ENCODE measurements around the gene GMCL2.

The GMCL2 gene

DNA sequence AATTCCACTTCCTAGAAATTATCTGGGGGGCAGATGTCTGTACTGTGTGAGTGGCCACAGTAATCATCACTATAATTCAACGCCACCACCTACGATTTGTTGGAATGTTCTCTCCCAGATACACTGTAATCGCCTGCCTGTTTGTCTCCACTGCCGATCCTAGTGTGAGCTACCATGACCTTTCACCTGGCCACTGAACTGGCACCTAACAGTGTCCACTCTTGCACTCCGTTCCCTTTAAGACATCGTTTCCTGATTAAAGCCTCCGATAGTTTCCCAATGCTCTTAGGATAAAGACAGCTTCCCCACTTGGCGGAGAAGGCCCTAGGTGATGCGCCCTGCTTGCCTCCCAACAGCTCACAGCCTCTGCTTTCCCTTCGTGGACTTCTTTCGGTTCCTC, 41.4 kb upstream of the GMCL2 start:
- Histone ChIP-seq H3K79me1 (ENCODE audit: low read length) (peaks cover 9% of the 10 kb centered on the region), H3K4ac (ENCODE audit: low read depth, low read length) (no peak overlapping the region), H3K23ac (ENCODE audit: low read length) (no peak overlapping the region), H3K27me3 (ENCODE audit: insufficient read depth, low read length) (no peaks in the 10 kb centered on the region), H3K4me2 (ENCODE audit: low read length) (no peak overlapping the region), H3K36me3 (ENCODE audit: control insufficient read depth in 1 of 2, insufficient read depth in 2 of 2, low read length in 2 of 2) (peaks cover 26 to 48% of the 10 kb centered on the region in 2 experiments), H4K91ac (ENCODE audit: low read depth, low read length) (no peak overlapping the region), H2AK5ac (ENCODE audit: low read length) (no peak overlapping the region), H3K4me3 (ENCODE audit: low read depth, low read length) (no peak overlapping the region), H3K4me1 (ENCODE audit: control insufficient read depth in 1 of 2, insufficient read depth in 2 of 2, low read length in 2 of 2) (peaks cover 17 to 20% of the 10 kb centered on the region in 2 experiments), H3K9me3 (ENCODE audit: insufficient read depth, low read depth, low read length) (peaks cover 5% of the 10 kb centered on the region), H4K12ac (ENCODE audit: low read depth, low read length) (no peak overlapping the region), H2AFZ (ENCODE audit: insufficient read depth, low read length, poor library complexity) (no peak overlapping the region), H2BK12ac (ENCODE audit: low read length) (no peak overlapping the region), H4K8ac (ENCODE audit: low read depth, low read length) (no peak overlapping the region), H3K79me2 (ENCODE audit: control insufficient read depth, insufficient read depth, low read length, poor library complexity) (peaks cover 9% of the 10 kb centered on the region), H2BK5ac (ENCODE audit: low read depth, low read length, poor library complexity) (no peak overlapping the region), H3K27ac (ENCODE audit: low read depth, low read length) (no peak overlapping the region), H2BK120ac (ENCODE audit: insufficient read depth, low read length, poor library complexity) (no peak overlapping the region), H3K14ac (ENCODE audit: low read length) (no peak overlapping the region), H3K18ac (ENCODE audit: low read length) (no peak overlapping the region), H3K9ac (ENCODE audit: low read length) (no peak overlapping the region)
- no CpG with 5 or more reads among the region's 11 CpGs for WGBS (ENCODE audit: extremely low coverage, insufficient coverage, insufficient read length)
- DNase-seq, result no peak

DNA sequence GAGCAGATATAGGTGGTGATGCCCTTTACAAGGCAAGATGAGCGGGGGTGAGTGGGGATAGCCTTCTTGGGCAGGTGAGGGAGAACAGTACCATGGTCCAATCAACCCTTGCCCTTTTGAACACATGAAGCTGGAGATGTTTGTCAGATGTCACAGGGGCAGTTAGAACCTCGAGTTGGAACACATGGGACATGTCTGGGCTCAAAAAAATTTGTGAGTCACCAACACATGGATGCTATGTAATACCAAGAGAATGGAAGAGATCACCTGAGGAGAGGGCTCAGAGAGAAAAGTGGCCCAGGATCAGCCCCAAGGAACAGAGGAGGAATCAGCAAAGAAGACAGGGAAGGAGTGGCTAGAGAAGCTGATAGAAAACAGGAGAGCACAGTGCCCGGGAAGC, 40.8 kb upstream of the GMCL2 start:
- Histone ChIP-seq H3K9ac (ENCODE audit: low read length) (no peak overlapping the region), H3K18ac (ENCODE audit: low read length) (no peak overlapping the region), H4K91ac (ENCODE audit: low read depth, low read length) (no peak overlapping the region), H3K4me2 (ENCODE audit: low read length) (no peak overlapping the region), H3K79me1 (ENCODE audit: low read length) (peaks cover 9% of the 10 kb centered on the region), H3K14ac (ENCODE audit: low read length) (no peak overlapping the region), H3K9me3 (ENCODE audit: insufficient read depth, low read depth, low read length) (peaks cover 5% of the 10 kb centered on the region), H2BK120ac (ENCODE audit: insufficient read depth, low read length, poor library complexity) (no peak overlapping the region), H3K23ac (ENCODE audit: low read length) (no peak overlapping the region), H3K36me3 (ENCODE audit: control insufficient read depth in 1 of 2, insufficient read depth in 2 of 2, low read length in 2 of 2) (peaks cover 26 to 48% of the 10 kb centered on the region in 2 experiments), H2AK5ac (ENCODE audit: low read length) (no peak overlapping the region), H3K27ac (ENCODE audit: low read depth, low read length) (no peak overlapping the region), H3K27me3 (ENCODE audit: insufficient read depth, low read length) (no peaks in the 10 kb centered on the region), H3K4me1 (ENCODE audit: control insufficient read depth in 1 of 2, insufficient read depth in 2 of 2, low read length in 2 of 2) (peaks cover 17 to 20% of the 10 kb centered on the region in 2 experiments), H2AFZ (ENCODE audit: insufficient read depth, low read length, poor library complexity) (no peak overlapping the region), H4K8ac (ENCODE audit: low read depth, low read length) (no peak overlapping the region), H2BK12ac (ENCODE audit: low read length) (no peak overlapping the region), H3K4me3 (ENCODE audit: low read depth, low read length) (no peak overlapping the region), H4K12ac (ENCODE audit: low read depth, low read length) (no peak overlapping the region), H3K79me2 (ENCODE audit: control insufficient read depth, insufficient read depth, low read length, poor library complexity) (peaks cover 9% of the 10 kb centered on the region), H2BK5ac (ENCODE audit: low read depth, low read length, poor library complexity) (no peak overlapping the region), H3K4ac (ENCODE audit: low read depth, low read length) (no peak overlapping the region)
- DNase-seq, result no peak
- no CpG with 5 or more reads among the region's 3 CpGs for WGBS (ENCODE audit: extremely low coverage, insufficient coverage, insufficient read length)

DNA sequence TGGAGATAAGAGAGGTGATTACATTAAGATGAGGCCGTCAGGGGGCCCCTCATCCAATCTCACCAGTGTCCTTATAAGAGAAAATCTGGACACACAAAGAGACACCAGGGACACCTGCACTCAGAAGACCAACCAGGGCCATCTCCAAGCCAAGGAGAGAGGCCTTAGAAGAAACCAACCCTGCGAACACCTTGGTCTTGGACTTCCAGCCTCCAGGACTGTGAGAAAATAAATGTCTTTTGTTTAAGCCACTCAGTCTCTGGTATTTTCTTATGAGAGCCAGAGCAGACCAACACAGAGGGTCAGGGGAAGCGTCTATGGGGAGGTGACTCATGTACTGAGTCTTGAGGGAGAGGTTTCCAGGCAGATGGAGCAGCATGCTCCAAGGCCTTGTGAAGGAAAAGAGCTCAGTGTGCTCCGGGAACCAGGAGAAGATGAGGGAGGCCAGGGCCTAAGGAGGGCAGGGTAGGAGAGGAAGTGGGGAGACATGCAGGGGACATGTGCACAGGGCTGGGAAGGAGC, 40.0 kb upstream of the GMCL2 start:
- H3K4me3 ChIP-seq (ENCODE audit: low read depth, low read length), result no peak overlapping the region
- no peak overlapping the region for H3K14ac ChIP-seq (ENCODE audit: low read length)
- no peak overlapping the region for H4K8ac ChIP-seq (ENCODE audit: low read depth, low read length)
- H3K9ac ChIP-seq (ENCODE audit: low read length), result no peak overlapping the region
- no peak overlapping the region for H2AK5ac ChIP-seq (ENCODE audit: low read length)
- H2AFZ ChIP-seq (ENCODE audit: insufficient read depth, low read length, poor library complexity), result no peak overlapping the region
- H3K27ac ChIP-seq (ENCODE audit: low read depth, low read length), result no peak overlapping the region
- peaks cover 29 to 55% of the 10 kb centered on the region in 2 experiments for H3K36me3 ChIP-seq (ENCODE audit: control insufficient read depth in 1 of 2, insufficient read depth in 2 of 2, low read length in 2 of 2)
- no peak overlapping the region for H3K4ac ChIP-seq (ENCODE audit: low read depth, low read length)
- H3K27me3 ChIP-seq (ENCODE audit: insufficient read depth, low read length), result no peaks in the 10 kb centered on the region
- H3K23ac ChIP-seq (ENCODE audit: low read length), result no peak overlapping the region
- no CpG with 5 or more reads among the region's 4 CpGs for WGBS (ENCODE audit: extremely low coverage, insufficient coverage, insufficient read length)
- no peak overlapping the region for H2BK120ac ChIP-seq (ENCODE audit: insufficient read depth, low read length, poor library complexity)
- peaks cover 17% of the 10 kb centered on the region in 2 experiments for H3K4me1 ChIP-seq (ENCODE audit: control insufficient read depth in 1 of 2, insufficient read depth in 2 of 2, low read length in 2 of 2)
- H3K9me3 ChIP-seq (ENCODE audit: insufficient read depth, low read depth, low read length), result peaks cover 5% of the 10 kb centered on the region
- no peak for DNase-seq
- no peak overlapping the region for H4K12ac ChIP-seq (ENCODE audit: low read depth, low read length)
- H2BK5ac ChIP-seq (ENCODE audit: low read depth, low read length, poor library complexity), result no peak overlapping the region
- no peak overlapping the region for H4K91ac ChIP-seq (ENCODE audit: low read depth, low read length)
- H3K79me2 ChIP-seq (ENCODE audit: control insufficient read depth, insufficient read depth, low read length, poor library complexity), result peaks cover 6% of the 10 kb centered on the region
- H2BK12ac ChIP-seq (ENCODE audit: low read length), result no peak overlapping the region
- H3K18ac ChIP-seq (ENCODE audit: low read length), result no peak overlapping the region
- H3K4me2 ChIP-seq (ENCODE audit: low read length), result no peak overlapping the region
- H3K79me1 ChIP-seq (ENCODE audit: low read length), result peaks cover 5% of the 10 kb centered on the region

DNA sequence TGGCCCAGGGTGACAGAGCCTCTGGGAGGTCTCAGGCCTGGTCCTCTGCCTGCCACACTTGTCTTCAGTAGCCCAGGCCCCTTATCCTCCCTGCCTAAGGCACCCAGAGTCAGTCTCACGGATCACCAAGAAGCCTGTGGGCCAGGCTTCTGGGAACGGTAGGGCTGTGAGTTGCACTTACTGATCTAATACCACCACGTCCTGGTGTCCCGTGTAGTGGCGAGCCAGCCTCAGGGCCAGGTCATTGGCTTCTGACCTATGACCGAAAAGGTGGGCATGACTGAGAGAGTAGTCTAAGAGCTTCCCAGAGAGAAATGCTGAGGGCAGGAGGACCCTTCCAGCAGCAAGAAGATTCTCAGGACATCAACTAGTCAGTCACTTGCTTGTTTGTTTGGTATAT, 38.0 kb upstream of the GMCL2 start:
- Histone ChIP-seq H3K23ac (ENCODE audit: low read length) (no peak overlapping the region), H3K4ac (ENCODE audit: low read depth, low read length) (no peak overlapping the region), H4K8ac (ENCODE audit: low read depth, low read length) (no peak overlapping the region), H3K4me3 (ENCODE audit: low read depth, low read length) (no peak overlapping the region), H3K9me3 (ENCODE audit: insufficient read depth, low read depth, low read length) (peaks cover 5% of the 10 kb centered on the region), H2BK120ac (ENCODE audit: insufficient read depth, low read length, poor library complexity) (no peak overlapping the region), H3K4me1 (ENCODE audit: control insufficient read depth in 1 of 2, insufficient read depth in 2 of 2, low read length in 2 of 2) (peaks cover 6 to 7% of the 10 kb centered on the region in 2 experiments), H3K4me2 (ENCODE audit: low read length) (no peak overlapping the region), H3K18ac (ENCODE audit: low read length) (no peak overlapping the region), H3K79me1 (ENCODE audit: low read length) (no peaks in the 10 kb centered on the region), H4K91ac (ENCODE audit: low read depth, low read length) (no peak overlapping the region), H3K79me2 (ENCODE audit: control insufficient read depth, insufficient read depth, low read length, poor library complexity) (no peaks in the 10 kb centered on the region), H3K9ac (ENCODE audit: low read length) (no peak overlapping the region), H2BK5ac (ENCODE audit: low read depth, low read length, poor library complexity) (no peak overlapping the region), H4K12ac (ENCODE audit: low read depth, low read length) (no peak overlapping the region), H3K36me3 (ENCODE audit: control insufficient read depth in 1 of 2, insufficient read depth in 2 of 2, low read length in 2 of 2) (peaks cover 33 to 59% of the 10 kb centered on the region in 2 experiments), H3K27me3 (ENCODE audit: insufficient read depth, low read length) (no peaks in the 10 kb centered on the region), H2AFZ (ENCODE audit: insufficient read depth, low read length, poor library complexity) (no peak overlapping the region), H2AK5ac (ENCODE audit: low read length) (no peak overlapping the region), H3K14ac (ENCODE audit: low read length) (no peak overlapping the region), H2BK12ac (ENCODE audit: low read length) (no peak overlapping the region), H3K27ac (ENCODE audit: low read depth, low read length) (no peak overlapping the region)
- no CpG with 5 or more reads among the region's 6 CpGs for WGBS (ENCODE audit: extremely low coverage, insufficient coverage, insufficient read length)
- DNase-seq, result no peak
